ENCODE data around the gene MSANTD2.

GRCh38 chr11:124760205-124760652 lies 40.0 kb downstream of the MSANTD2 start:
- TF ChIP-seq ELF4 (IDR thresholded peaks at IDR 0.05) = no peak
- no peak for TF ChIP-seq FOXK2 (IDR thresholded peaks at IDR 0.05)
- TF ChIP-seq SP1 (IDR thresholded peaks at IDR 0.05) = no peak
- no peak for TF ChIP-seq L3MBTL2 (conservative IDR thresholded peaks at IDR 0.05)
- no peak for TF ChIP-seq ARNT (IDR thresholded peaks at IDR 0.05)
- no peak for TF ChIP-seq FOXM1 (IDR thresholded peaks at IDR 0.05; ENCODE audit: borderline replicate concordance)
- TF ChIP-seq BHLHE40 (IDR thresholded peaks at IDR 0.05; ENCODE audit: borderline replicate concordance) = no peak
